ENCODE measurements around the gene HTR7.

DNA sequence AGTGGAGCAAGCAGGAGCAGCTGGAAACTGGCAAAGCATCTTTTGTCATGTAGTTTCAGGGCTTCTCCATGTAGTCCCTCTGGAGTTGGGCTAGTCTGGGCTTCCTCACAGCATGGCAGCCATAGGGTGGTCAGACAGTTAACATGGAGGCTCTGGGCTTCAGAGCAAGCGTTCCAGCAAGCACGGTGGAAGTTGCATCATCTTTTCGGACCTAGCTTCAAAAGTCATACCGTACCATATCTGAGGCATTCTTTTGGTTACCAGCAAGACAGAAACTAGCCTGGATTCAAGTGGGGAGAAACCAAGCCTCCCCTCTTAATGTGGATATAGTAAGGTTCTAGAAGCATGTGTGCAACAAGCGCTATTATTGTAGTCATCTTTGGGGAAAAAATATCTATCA, 135.0 kb downstream of the HTR7 start:
- no peak for TF ChIP-seq MXI1 (IDR thresholded peaks at IDR 0.05; ENCODE audit: borderline replicate concordance, low read depth, low read length)
- TF ChIP-seq, protein P1, sequence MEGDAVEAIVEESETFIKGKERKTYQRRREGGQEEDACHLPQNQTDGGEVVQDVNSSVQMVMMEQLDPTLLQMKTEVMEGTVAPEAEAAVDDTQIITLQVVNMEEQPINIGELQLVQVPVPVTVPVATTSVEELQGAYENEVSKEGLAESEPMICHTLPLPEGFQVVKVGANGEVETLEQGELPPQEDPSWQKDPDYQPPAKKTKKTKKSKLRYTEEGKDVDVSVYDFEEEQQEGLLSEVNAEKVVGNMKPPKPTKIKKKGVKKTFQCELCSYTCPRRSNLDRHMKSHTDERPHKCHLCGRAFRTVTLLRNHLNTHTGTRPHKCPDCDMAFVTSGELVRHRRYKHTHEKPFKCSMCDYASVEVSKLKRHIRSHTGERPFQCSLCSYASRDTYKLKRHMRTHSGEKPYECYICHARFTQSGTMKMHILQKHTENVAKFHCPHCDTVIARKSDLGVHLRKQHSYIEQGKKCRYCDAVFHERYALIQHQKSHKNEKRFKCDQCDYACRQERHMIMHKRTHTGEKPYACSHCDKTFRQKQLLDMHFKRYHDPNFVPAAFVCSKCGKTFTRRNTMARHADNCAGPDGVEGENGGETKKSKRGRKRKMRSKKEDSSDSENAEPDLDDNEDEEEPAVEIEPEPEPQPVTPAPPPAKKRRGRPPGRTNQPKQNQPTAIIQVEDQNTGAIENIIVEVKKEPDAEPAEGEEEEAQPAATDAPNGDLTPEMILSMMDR (conservative IDR thresholded peaks at IDR 0.05; ENCODE audit: low read depth, low read length), result no peak

Data from IMR-90 (cell line).